SK-N-SH treated with all-trans-retinoic acid at 6 μM for 48 hours (cell line): ENCODE results near the gene THSD4.

ENCODE experiments used
- ATAC-seq: fragments of 200-7000 bp; cut with Tn5 transposase; 3 replicates; pipeline ENCODE4 v1.9.1; 2020; ENCODE audit warnings: mild to moderate bottlenecking, moderate library complexity
- ARNTL ChIP-seq: fragments of 450-650 bp; formaldehyde crosslinking; IDR thresholded peaks from 2 replicates; pipeline ENCODE4 v1.5.0; 2020; ENCODE audit warnings: low read depth, mild to moderate bottlenecking, moderate library complexity, borderline replicate concordance
- CREB5 ChIP-seq: fragments of 250-450 bp; sonication (Bioruptor Pico); IDR thresholded peaks from 2 replicates; pipeline ENCODE4 v1.5.1; 2020; ENCODE audit warnings: low read depth, mild to moderate bottlenecking, moderate library complexity
- CSDC2 ChIP-seq: fragments of 250-450 bp; sonication (Bioruptor Pico); IDR thresholded peaks from 2 replicates; pipeline ENCODE4 v1.5.0; 2020; ENCODE audit warnings: mild to moderate bottlenecking, moderate library complexity
- CSRNP3 ChIP-seq: fragments of 250-450 bp; sonication (Bioruptor Pico); IDR thresholded peaks from 2 replicates; pipeline ENCODE4 v1.5.1; 2021; ENCODE audit warnings: mild to moderate bottlenecking, moderate library complexity
- ESRRG ChIP-seq: fragments of 250-450 bp; sonication (Bioruptor Pico); IDR thresholded peaks from 2 replicates; pipeline ENCODE4 v1.6.1; 2021; ENCODE audit warnings: mild to moderate bottlenecking
- GLIS3 ChIP-seq: fragments of 250-450 bp; sonication (Bioruptor Pico); IDR thresholded peaks from 2 replicates; pipeline ENCODE4 v1.5.0; 2020; ENCODE audit warnings: mild to moderate bottlenecking, moderate library complexity
- ISL1 ChIP-seq: fragments of 250-450 bp; sonication (Bioruptor Pico); IDR thresholded peaks from 2 replicates; pipeline ENCODE4 v2.1.2; 2022; ENCODE audit warnings: mild to moderate bottlenecking, moderate library complexity
- OSR1 ChIP-seq: fragments of 250-450 bp; sonication (Bioruptor Pico); IDR thresholded peaks from 2 replicates; pipeline ENCODE4 v1.8.0; 2022; ENCODE audit warnings: moderate library complexity, mild to moderate bottlenecking, inconsistent platforms
- PATZ1 ChIP-seq: fragments of 250-450 bp; sonication (Bioruptor Pico); IDR thresholded peaks from 2 replicates; pipeline ENCODE4 v1.8.0; 2020; ENCODE audit warnings: mild to moderate bottlenecking, moderate library complexity, borderline replicate concordance
- POU6F1 ChIP-seq: fragments of 250-450 bp; sonication (Bioruptor Pico); IDR thresholded peaks from 2 replicates; pipeline ENCODE4 v1.8.0; 2021; ENCODE audit warnings: low read depth, mild to moderate bottlenecking, moderate library complexity, borderline replicate concordance
- PPARA ChIP-seq: fragments of 250-450 bp; sonication (Bioruptor Pico); IDR thresholded peaks from 2 replicates; pipeline ENCODE4 v1.5.0; 2020; ENCODE audit warnings: mild to moderate bottlenecking, borderline replicate concordance
- RARB ChIP-seq: fragments of 250-450 bp; sonication (Bioruptor Pico); IDR thresholded peaks from 2 replicates; pipeline ENCODE4 v1.8.0; 2021; ENCODE audit warnings: mild to moderate bottlenecking, moderate library complexity
- SNAI2 ChIP-seq: fragments of 250-450 bp; sonication (Bioruptor Pico); IDR thresholded peaks from 2 replicates; pipeline ENCODE4 v1.5.0; 2020; ENCODE audit warnings: mild to moderate bottlenecking, moderate library complexity
- TCF4 ChIP-seq: fragments of 250-450 bp; sonication (Bioruptor Pico); IDR thresholded peaks from 2 replicates; pipeline ENCODE4 v1.8.0; 2021; ENCODE audit warnings: mild to moderate bottlenecking, moderate library complexity, borderline replicate concordance
- TOX ChIP-seq: fragments of 250-450 bp; sonication (Bioruptor Pico); IDR thresholded peaks from 2 replicates; pipeline ENCODE4 v1.8.0; 2021; ENCODE audit warnings: mild to moderate bottlenecking, moderate library complexity, borderline replicate concordance
- TSHZ2 ChIP-seq: fragments of 250-450 bp; sonication (Bioruptor Pico); IDR thresholded peaks from 2 replicates; pipeline ENCODE4 v1.5.0; 2020; ENCODE audit warnings: mild to moderate bottlenecking, moderate library complexity
- ZFP3 ChIP-seq: fragments of 250-450 bp; sonication (Bioruptor Pico); IDR thresholded peaks from 2 replicates; pipeline ENCODE4 v1.5.0; 2020; ENCODE audit warnings: mild to moderate bottlenecking, moderate library complexity
- ZNF565 ChIP-seq: fragments of 450-650 bp; formaldehyde crosslinking; conservative IDR thresholded peaks from 2 replicates; pipeline ENCODE4 v1.5.0; 2020; ENCODE audit warnings: low read depth, mild to moderate bottlenecking, moderate library complexity
- ZNF70 ChIP-seq: fragments of 450-650 bp; formaldehyde crosslinking; IDR thresholded peaks from 2 replicates; pipeline ENCODE4 v1.5.0; 2020; ENCODE audit warnings: mild to moderate bottlenecking, moderate library complexity
- ZNF8 ChIP-seq: fragments of 450-650 bp; formaldehyde crosslinking; IDR thresholded peaks from 2 replicates; pipeline ENCODE4 v1.5.0; 2020; ENCODE audit warnings: mild to moderate bottlenecking, moderate library complexity

The THSD4 gene

GRCh38 chr15:71252044-71252739 is 136.9 kb downstream of the THSD4 start (continued):
- TF ChIP-seq ISL1 (CRISPR knock-in tag), result peak; percentile 86
- TF ChIP-seq TSHZ2, result no peak; the same call in none of the 2 replicates
- no peak for TF ChIP-seq CSRNP3 (CRISPR knock-in tag)
- peak; percentile 23; the same call in 1 of the 2 replicates for TF ChIP-seq ZFP3 (CRISPR knock-in tag)
- peak; percentile 71 for TF ChIP-seq GLIS3 (CRISPR knock-in tag)
- no peak; the same call in 1 of the 2 replicates for TF ChIP-seq RARB
- no peak for TF ChIP-seq ARNTL (CRISPR knock-in tag)

GRCh38 chr15:71252740-71253047 is 137.4 kb downstream of the THSD4 start:
- ATAC-seq, result no peak

GRCh38 chr15:71254491-71254890 is 139.2 kb downstream of the THSD4 start:
- ATAC-seq, result no peak
- no peak for TF ChIP-seq ZNF565
- TF ChIP-seq ZNF8, result no peak
- TF ChIP-seq CSDC2 (CRISPR knock-in tag), result no peak
- TF ChIP-seq ZNF70 (CRISPR knock-in tag), result no peak
- no peak for TF ChIP-seq CREB5
- TF ChIP-seq TSHZ2, result no peak
- no peak for TF ChIP-seq ESRRG (CRISPR knock-in tag)
- TF ChIP-seq RARB, result no peak
- TF ChIP-seq SNAI2 (CRISPR knock-in tag), result no peak
- no peak for TF ChIP-seq PATZ1 (CRISPR knock-in tag)
- TF ChIP-seq ZFP3 (CRISPR knock-in tag), result no peak
- no peak for TF ChIP-seq OSR1 (CRISPR knock-in tag)
- TF ChIP-seq TCF4 (CRISPR knock-in tag), result no peak
- TF ChIP-seq ISL1 (CRISPR knock-in tag), result no peak
- no peak for TF ChIP-seq GLIS3 (CRISPR knock-in tag)
- no peak for TF ChIP-seq POU6F1
- TF ChIP-seq PPARA, result no peak
- TF ChIP-seq TOX, result no peak
- TF ChIP-seq CSRNP3 (CRISPR knock-in tag), result no peak

More at GRCh38 chr15:71252740-71253047, 137.4 kb downstream of the THSD4 start:
- TF ChIP-seq PPARA (0 out of 2 replicates have a peak, but pooled peaks have one; percentile 42), ZNF565 (no peak)
